ENCODE measurements around the gene TGFBR3L. TPM values are rescaled to one million over a fixed set of nuclear protein-coding genes. Genes with fewer than 3 reads are reported as not detected.

The TGFBR3L gene
- total and polyA plus RNA-seq, 10 of the 15 experiments (the other 5 are each of a cell fraction or from before 2014, with no cell fraction given): 0.20 to 0.23 TPM; not detected in 8

GRCh38 chr19:7943444-7944176 is 29.0 kb downstream of the TGFBR3L start, which contains the start of gene TIMM44 (continued):
- TF ChIP-seq CTCF (IDR thresholded peaks at IDR 0.05 in 2 of 3, conservative IDR thresholded peaks at IDR 0.05 in 1 of 3; ENCODE audit: control insufficient read depth in 2 of 3, extremely low read depth in 1 of 3, insufficient read depth in 1 of 3, low read depth in 3 of 3, low read length in 3 of 3) (no peak), SREBF1 (IDR thresholded peaks at IDR 0.05; ENCODE audit: low read length) (no peak), CBX3 (IDR thresholded peaks at IDR 0.05; ENCODE audit: borderline replicate concordance, low read depth) (no peak), STAT3 (IDR thresholded peaks at IDR 0.05; ENCODE audit: low read depth, low read length) (no peak), KAT2A (conservative IDR thresholded peaks at IDR 0.05; ENCODE audit: control insufficient read depth, low read depth, low read length) (no peak), CBFB (IDR thresholded peaks at IDR 0.05; ENCODE audit: low read depth) (peak; percentile 48; the same call in 1 of the 2 replicates), CEBPZ (IDR thresholded peaks at IDR 0.05; ENCODE audit: low read depth, low read length) (peak; percentile 24; the same call in 1 of the 2 replicates), E2F4 (IDR thresholded peaks at IDR 0.05; ENCODE audit: low read depth, low read length) (no peak), EZH2 (IDR thresholded peaks at IDR 0.05; ENCODE audit: borderline replicate concordance, control insufficient read depth, low read depth, low read length) (no peak)

Data from GM12878 (cell line).